Esophagus squamous epithelium (tissue), 4 donors: ENCODE results near the gene EMP1.

Source experiments
- CTCF ChIP-seq, 6 experiments: fragments of 450-650 bp in 4 of 6; fragments of 200-600 bp in 2 of 6; sonication (generic) in 2 of 6; IDR thresholded peaks; one replicate each; pipeline ENCODE4 v1.5.1; 2016 to 2019; ENCODE audit warnings: antibody characterized with exemption in 6 of 6, mild to moderate bottlenecking in 4 of 6, moderate library complexity in 4 of 6
- POLR2A ChIP-seq, 4 donors: fragments of 450-650 bp; IDR thresholded peaks; one replicate each; pipeline ENCODE4 v1.6.1; 2017; ENCODE audit warnings: antibody characterized with exemption in 4 of 4, mild to moderate bottlenecking in 4 of 4, moderate library complexity in 3 of 4

- TF ChIP-seq POLR2A (IDR thresholded peaks at IDR 0.05), result no peak
- no peak for TF ChIP-seq CTCF (IDR thresholded peaks at IDR 0.05)
Observed at GRCh38 chr12:13209436-13210235, 13.1 kb downstream of the EMP1 start.
